Liver (tissue), 9 donors: ENCODE measurements around the gene FAM53B. TPM values are rescaled to one million over a fixed set of nuclear protein-coding genes. Genes with fewer than 3 reads are reported as not detected.

ENCODE experiments used
- DNase-seq: peaks from one replicate; pipeline ENCODE4 v3.0.0-alpha.2; 2017; ENCODE audit warnings: low spot score
- H3K27ac ChIP-seq, 2 donors: one replicate each; pipeline ENCODE4 v1.7.0; 2013; ENCODE audit warnings: inconsistent platforms in 2 of 2, low read length in 2 of 2, control low read depth in 1 of 2, low read depth in 1 of 2, mild to moderate bottlenecking in 1 of 2
- H3K27me3 ChIP-seq, 4 donors: one replicate each; pipeline versions ENCODE4 v1.6.1 to v1.7.0; 2013; ENCODE audit warnings: low read length in 3 of 4, inconsistent platforms in 1 of 4, mild to moderate bottlenecking in 1 of 4, moderate library complexity in 1 of 4; ENCODE audit not compliant: control insufficient read depth in 4 of 4, insufficient read depth in 4 of 4
- H3K36me3 ChIP-seq, 4 donors: one replicate each; pipeline versions ENCODE4 v1.6.1 to v1.7.0; 2013; ENCODE audit warnings: low read length in 3 of 4, mild to moderate bottlenecking in 3 of 4, low read depth in 1 of 4, moderate library complexity in 1 of 4; ENCODE audit not compliant: control insufficient read depth in 4 of 4, insufficient read depth in 3 of 4
- H3K4me1 ChIP-seq, 4 donors: one replicate each; pipeline versions ENCODE4 v1.6.1 to v1.7.0; 2013; ENCODE audit warnings: low read length in 3 of 4, mild to moderate bottlenecking in 3 of 4, moderate library complexity in 1 of 4; ENCODE audit not compliant: control insufficient read depth in 4 of 4, insufficient read depth in 4 of 4
- H3K4me3 ChIP-seq, 3 donors: one replicate each; pipeline versions ENCODE4 v1.6.1 to v1.7.0; 2013; ENCODE audit warnings: low read length in 3 of 3, control low read depth in 1 of 3, low read depth in 1 of 3, mild to moderate bottlenecking in 1 of 3
- H3K9ac ChIP-seq, 2 donors: one replicate each; pipeline ENCODE4 v1.7.0; 2013; ENCODE audit warnings: low read length in 2 of 2, mild to moderate bottlenecking in 2 of 2, moderate library complexity in 2 of 2, control low read depth in 1 of 2, low read depth in 1 of 2
- H3K9me3 ChIP-seq, 4 donors: one replicate each; pipeline versions ENCODE4 v1.6.1 to v1.7.0; 2013; ENCODE audit warnings: low read length in 3 of 4; ENCODE audit not compliant: control insufficient read depth in 4 of 4
- ATF3 ChIP-seq: IDR thresholded peaks from 2 replicates; pipeline ENCODE4 v1.6.1; 2016; ENCODE audit warnings: antibody characterized with exemption
- FOXA2 ChIP-seq: IDR thresholded peaks from 2 replicates; pipeline ENCODE4 v1.6.1; 2016; ENCODE audit warnings: antibody characterized with exemption
- GABPA ChIP-seq, 2 donors: IDR thresholded peaks in 1 of 2; conservative IDR thresholded peaks in 1 of 2; 2 replicates each; pipeline ENCODE4 v1.6.1; 2016; ENCODE audit warnings: antibody characterized with exemption in 2 of 2, mild to moderate bottlenecking in 1 of 2, moderate library complexity in 1 of 2
- HNF4A ChIP-seq, 2 donors: conservative IDR thresholded peaks; 2 replicates each; pipeline ENCODE4 v1.6.1; 2016; ENCODE audit warnings: antibody characterized with exemption in 2 of 2, mild to moderate bottlenecking in 2 of 2
- HNF4G ChIP-seq: IDR thresholded peaks from 2 replicates; pipeline ENCODE4 v1.6.1; 2016; ENCODE audit warnings: antibody characterized with exemption
- JUND ChIP-seq, 2 donors: IDR thresholded peaks; 2 replicates each; pipeline ENCODE4 v1.6.1; 2016; ENCODE audit warnings: antibody characterized with exemption in 2 of 2
- MAX ChIP-seq: IDR thresholded peaks from 2 replicates; pipeline ENCODE4 v1.6.1; 2016; ENCODE audit warnings: antibody characterized with exemption
- NR2F2 ChIP-seq: IDR thresholded peaks from 2 replicates; pipeline ENCODE4 v1.6.1; 2016; ENCODE audit warnings: antibody characterized with exemption
- RAD21 ChIP-seq, 2 donors: IDR thresholded peaks; 2 replicates each; pipeline ENCODE4 v1.6.1; 2016; ENCODE audit warnings: antibody characterized with exemption in 2 of 2, mild to moderate bottlenecking in 2 of 2
- REST ChIP-seq: IDR thresholded peaks from 2 replicates; pipeline ENCODE4 v1.6.1; 2016; ENCODE audit warnings: antibody characterized with exemption, mild to moderate bottlenecking
- RXRA ChIP-seq, 2 donors: IDR thresholded peaks; 2 replicates each; pipeline ENCODE4 v1.6.1; 2017 to 2018; ENCODE audit warnings: antibody characterized with exemption in 2 of 2, mild to moderate bottlenecking in 1 of 2
- SP1 ChIP-seq: IDR thresholded peaks from 2 replicates; pipeline ENCODE4 v1.6.1; 2018; ENCODE audit warnings: antibody characterized with exemption, mild to moderate bottlenecking
- TAF1 ChIP-seq: conservative IDR thresholded peaks from 2 replicates; pipeline ENCODE4 v1.6.1; 2016; ENCODE audit warnings: antibody characterized with exemption, mild to moderate bottlenecking
- YY1 ChIP-seq: IDR thresholded peaks from 2 replicates; pipeline ENCODE4 v1.6.1; 2016; ENCODE audit warnings: antibody characterized with exemption, mild to moderate bottlenecking
- ZBTB33 ChIP-seq: IDR thresholded peaks from 2 replicates; pipeline ENCODE4 v1.6.1; 2016; ENCODE audit warnings: antibody characterized with exemption
- WGBS: extraction: QIAGEN DNeasy Blood & Tissue Kit; methylation state at CpG from one replicate; pipeline ENCODE4 v1.1.7; 2013; 5-methylcytosine and 5-hydroxymethylcytosine counted together
- polyA plus RNA-seq, 2 donors: library from polyadenylated mRNA; stranded (reverse) in 1 of 2; unstranded in 1 of 2; fragments of 200-250 nt in 1 of 2; fragments of >200 nt in 1 of 2; fragmentation: Nextera tagmentation in 1 of 2; extraction: Ambion mirVana in 1 of 2; gene quantifications; one replicate each; pipeline versions ENCODE4 v1.2.1 to v1.2.3, GENCODE V29; 2013 to 2015
- total RNA-seq, 2 donors: library from RNA; depleted of rRNA; stranded (reverse); fragments of >200 nt; gene quantifications; one replicate each; pipeline ENCODE4 v1.2.3, GENCODE V29; 2014
- donor health status: healthy.
- donor health status: healthy.
- donor health status: healthy.
- donor health status: healthy.
- donor health status: healthy.

The FAM53B gene
- total and polyA plus RNA-seq, 4 donors: 1.1 to 24.0 (median 6.3) TPM

GRCh38 chr10:124650263-124650662, 93.9 kb downstream of the FAM53B start:
- Histone ChIP-seq H3K4me3 (no peak overlapping the region), H3K36me3 (no peaks in the 10 kb centered on the region), H3K9me3 (no peaks in the 10 kb centered on the region), H3K9ac (no peak overlapping the region), H3K27ac (no peak overlapping the region), H3K4me1 (peaks cover 4 to 35% (median 22%) of the 10 kb centered on the region in 4 donors), H3K27me3 (no peaks in the 10 kb centered on the region)
- 94% methylated on average over 12 of the region's 12 CpGs for WGBS
- no peak for TF ChIP-seq HNF4G
- TF ChIP-seq ATF3: no peak
- no peak for DNase-seq

- no peak for DNase-seq
- Histone ChIP-seq H3K9me3 (no peaks in the 10 kb centered on the region), H3K36me3 (no peaks in the 10 kb centered on the region), H3K9ac (no peak overlapping the region), H3K4me1 (peaks cover 4 to 35% (median 22%) of the 10 kb centered on the region in 4 donors), H3K27ac (peak overlapping the region; percentile 10 to 48), H3K4me3 (no peak overlapping the region), H3K27me3 (no peaks in the 10 kb centered on the region)
- TF ChIP-seq TAF1: no peak
- no peak for TF ChIP-seq RXRA (IDR thresholded peaks at IDR 0.05)
- no peak for TF ChIP-seq HNF4G
- TF ChIP-seq HNF4A (conservative IDR thresholded peaks at IDR 0.05): no peak
- TF ChIP-seq MAX: no peak
- TF ChIP-seq JUND (IDR thresholded peaks at IDR 0.05): no peak
- TF ChIP-seq RAD21 (IDR thresholded peaks at IDR 0.05): no peak
- TF ChIP-seq FOXA2: no peak
- no peak for TF ChIP-seq SP1
- no peak for TF ChIP-seq ZBTB33
- no peak for TF ChIP-seq GABPA (IDR thresholded peaks at IDR 0.05 in 1 of 2, conservative IDR thresholded peaks at IDR 0.05 in 1 of 2)
- 50% methylated on average over 5 of the region's 5 CpGs for WGBS
Observed at GRCh38 chr10:124649214-124649613, 95.0 kb downstream of the FAM53B start.

GRCh38 chr10:124648738-124649137, 95.4 kb downstream of the FAM53B start:
- Histone ChIP-seq H3K9ac (no peak overlapping the region), H3K9me3 (no peaks in the 10 kb centered on the region), H3K27ac (peak overlapping the region; percentile 43 to 48), H3K4me3 (no peak overlapping the region), H3K27me3 (no peaks in the 10 kb centered on the region), H3K36me3 (no peaks in the 10 kb centered on the region), H3K4me1 (peaks cover 4 to 35% (median 22%) of the 10 kb centered on the region in 4 donors)
- DNase-seq: peak; percentile 67
- TF ChIP-seq REST: no peak
- TF ChIP-seq NR2F2: peak; percentile 22
- no peak for TF ChIP-seq RXRA (IDR thresholded peaks at IDR 0.05)
- no peak for TF ChIP-seq YY1
- TF ChIP-seq JUND (IDR thresholded peaks at IDR 0.05): no peak
- peak in 1 of 2 donors; percentile 11 for TF ChIP-seq HNF4A (conservative IDR thresholded peaks at IDR 0.05)
- WGBS: 63% methylated on average over 9 of the region's 9 CpGs
